WTC11 (cell line): ENCODE data around the gene TLNRD1. TPM values are rescaled to one million over a fixed set of nuclear protein-coding genes. Genes with fewer than 3 reads are reported as not detected.

Source experiments
- ATAC-seq: fragments of 200-7000 bp; cut with Tn5 transposase; 2 replicates; pipeline ENCODE4 v1.10.0; 2021; ENCODE audit warnings: mild to moderate bottlenecking, moderate library complexity
- CTCF ChIA-PET: fragments of 300-600 bp; sonication (Branson Sonifier 250); formaldehyde crosslinking; loops from one replicate; lab custom pipeline; 2021; ENCODE audit warnings: antibody characterized with exemption; lab: Charles Lee
- POLR2A ChIA-PET: fragments of 350-600 bp; sonication (Branson Sonifier 250); formaldehyde crosslinking; loops from one replicate; lab custom pipeline; 2021; ENCODE audit warnings: antibody characterized with exemption; lab: Charles Lee
- DNase-seq: peaks from one replicate; pipeline ENCODE4 v3.0.0; 2021; ENCODE audit warnings: low spot score
- H3K27ac Mint-ChIP-seq: 2 replicates; pipeline ENCODE4 v1.8.0; 2021; ENCODE audit warnings: mixed read lengths
- H3K27me3 Mint-ChIP-seq: 2 replicates; pipeline ENCODE4 v1.8.0; 2021; ENCODE audit warnings: low read depth, mild to moderate bottlenecking, moderate library complexity, mixed read lengths
- H3K36me3 Mint-ChIP-seq: 2 replicates; pipeline ENCODE4 v1.8.0; 2021; ENCODE audit warnings: mixed read lengths
- H3K4me1 Mint-ChIP-seq: 2 replicates; pipeline ENCODE4 v1.8.0; 2022; ENCODE audit warnings: mixed read lengths
- H3K4me3 Mint-ChIP-seq: 2 replicates; pipeline ENCODE4 v1.8.0; 2021; ENCODE audit warnings: mild to moderate bottlenecking, moderate library complexity, mixed read lengths
- H3K9me3 Mint-ChIP-seq: 2 replicates; pipeline ENCODE4 v1.8.0; 2021; ENCODE audit warnings: mixed read lengths
- EMX1 ChIP-seq: fragments of 250-450 bp; sonication (Bioruptor Pico); IDR thresholded peaks from 2 replicates; pipeline ENCODE4 v1.8.0; 2021; ENCODE audit warnings: mild to moderate bottlenecking
- ETV6 ChIP-seq: sonication (generic); formaldehyde crosslinking; IDR thresholded peaks from 2 replicates; pipeline ENCODE4 v1.8.1; 2022; ENCODE audit warnings: mild to moderate bottlenecking, missing genetic modification reagents
- GRHL2 ChIP-seq: fragments of 250-450 bp; sonication (Bioruptor Pico); IDR thresholded peaks from 2 replicates; pipeline ENCODE4 v1.8.0; 2022; ENCODE audit warnings: mild to moderate bottlenecking, moderate library complexity; ENCODE audit not compliant: insufficient replicate concordance, severe bottlenecking
- HMGA2 ChIP-seq: fragments of 250-450 bp; sonication (Bioruptor Pico); IDR thresholded peaks from 2 replicates; pipeline ENCODE4 v1.4.0; 2021; ENCODE audit warnings: mild to moderate bottlenecking, moderate library complexity
- MXD4 ChIP-seq: fragments of 250-450 bp; sonication (Bioruptor Pico); IDR thresholded peaks from 2 replicates; pipeline ENCODE4 v1.8.0; 2021; ENCODE audit warnings: mild to moderate bottlenecking, moderate library complexity, borderline replicate concordance
- MYBL2 ChIP-seq: sonication (generic); formaldehyde crosslinking; IDR thresholded peaks from 2 replicates; pipeline ENCODE4 v1.8.1; 2023; ENCODE audit warnings: mild to moderate bottlenecking, moderate library complexity, missing genetic modification reagents
- NFATC4 ChIP-seq: fragments of 250-450 bp; sonication (Bioruptor Pico); IDR thresholded peaks from 2 replicates; pipeline ENCODE4 v1.9.0; 2021; ENCODE audit warnings: mild to moderate bottlenecking
- RORB ChIP-seq: fragments of 250-450 bp; sonication (Bioruptor Pico); IDR thresholded peaks from 2 replicates; pipeline ENCODE4 v1.9.0; 2021; ENCODE audit warnings: mild to moderate bottlenecking
- TCF7 ChIP-seq: sonication (generic); formaldehyde crosslinking; IDR thresholded peaks from 2 replicates; pipeline ENCODE4 v1.8.0; 2022; ENCODE audit warnings: mild to moderate bottlenecking, low read depth, missing genetic modification reagents, moderate library complexity
- TEAD1 ChIP-seq: sonication (generic); formaldehyde crosslinking; IDR thresholded peaks from 2 replicates; pipeline ENCODE4 v1.8.0; 2022; ENCODE audit warnings: mild to moderate bottlenecking, missing genetic modification reagents
- TEAD4 ChIP-seq: sonication (generic); formaldehyde crosslinking; IDR thresholded peaks from 2 replicates; pipeline ENCODE4 v1.8.0; 2022; ENCODE audit warnings: mild to moderate bottlenecking, missing genetic modification reagents
- ZNF232 ChIP-seq: sonication (generic); formaldehyde crosslinking; IDR thresholded peaks from 2 replicates; pipeline ENCODE4 v1.8.0; 2022; ENCODE audit warnings: mild to moderate bottlenecking, missing genetic modification reagents
- ZNF423 ChIP-seq: fragments of 250-450 bp; sonication (Bioruptor Pico); IDR thresholded peaks from 2 replicates; pipeline ENCODE4 v2.1.2; 2022; ENCODE audit warnings: mild to moderate bottlenecking, moderate library complexity
- ZNF671 ChIP-seq: fragments of 250-450 bp; sonication (Bioruptor Pico); IDR thresholded peaks from 2 replicates; pipeline ENCODE4 v1.8.0; 2021; ENCODE audit warnings: mild to moderate bottlenecking
- total RNA-seq: library from RNA; stranded (reverse); gene quantifications from 3 replicates; pipeline ENCODE4 v1.2.3, GENCODE V29; 2021
- TF ChIP-seq, protein P1 (sequence below): sonication (generic); formaldehyde crosslinking; IDR thresholded peaks from 2 replicates; pipeline ENCODE4 v1.8.0; 2022; ENCODE audit warnings: missing genetic modification reagents
- TF ChIP-seq, protein P2 (sequence below): sonication (generic); formaldehyde crosslinking; IDR thresholded peaks from 2 replicates; pipeline ENCODE4 v1.8.1; 2023; ENCODE audit warnings: mild to moderate bottlenecking, missing genetic modification reagents, borderline replicate concordance
- TF ChIP-seq, protein P3 (sequence below): sonication (generic); formaldehyde crosslinking; IDR thresholded peaks from 2 replicates; pipeline ENCODE4 v1.8.1; 2023; ENCODE audit warnings: mild to moderate bottlenecking, missing genetic modification reagents
- TF ChIP-seq, protein P4 (sequence below): sonication (generic); formaldehyde crosslinking; IDR thresholded peaks from 2 replicates; pipeline ENCODE4 v1.8.0; 2023; ENCODE audit warnings: missing genetic modification reagents
- TF ChIP-seq, protein P5 (sequence below): fragments of 250-450 bp; sonication (Bioruptor Pico); IDR thresholded peaks from 2 replicates; pipeline ENCODE4 v1.9.0; 2021; ENCODE audit warnings: moderate library complexity, mild to moderate bottlenecking, inconsistent platforms, borderline replicate concordance

The TLNRD1 gene
- total RNA-seq, 1 experiment from 2014 or later, result 26.7 TPM

DNA sequence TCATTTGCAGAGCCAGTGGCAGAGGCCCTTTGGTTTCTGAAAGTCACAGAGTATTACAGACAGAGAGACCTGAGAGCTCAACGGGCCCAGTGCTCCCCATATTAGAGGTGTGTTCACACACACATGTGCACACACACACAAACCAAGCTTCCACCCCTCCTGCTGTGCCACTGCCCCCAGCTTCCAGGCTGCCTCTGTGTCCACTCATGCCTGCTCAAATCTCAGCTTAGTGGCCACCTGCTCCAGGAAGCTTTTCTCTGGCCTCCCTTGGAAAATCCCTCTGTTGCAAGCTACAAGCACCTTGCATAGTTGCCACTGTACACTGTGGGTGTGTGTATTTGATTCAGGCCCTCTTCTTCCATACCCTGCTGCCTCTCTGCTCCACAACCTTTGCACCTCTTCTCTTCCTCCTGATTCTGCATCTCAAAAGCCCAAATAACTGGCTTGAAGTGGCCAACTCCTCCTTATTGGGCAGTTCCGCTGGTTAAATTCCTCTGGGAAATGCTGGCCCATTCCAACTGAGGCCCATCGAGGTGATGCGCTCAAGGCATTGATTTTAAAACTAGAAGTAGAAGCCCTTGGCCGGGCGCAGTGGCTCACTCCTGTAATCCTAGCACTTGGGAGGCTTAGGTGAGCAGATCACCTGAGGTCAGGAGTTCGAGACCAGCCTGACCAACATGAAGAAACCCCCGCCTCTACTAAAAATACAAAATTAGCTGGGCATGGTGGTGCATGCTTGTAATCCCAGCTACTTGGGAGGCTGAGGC lies 34.1 kb upstream of the TLNRD1 start (continued):
- TF ChIP-seq, protein P1, sequence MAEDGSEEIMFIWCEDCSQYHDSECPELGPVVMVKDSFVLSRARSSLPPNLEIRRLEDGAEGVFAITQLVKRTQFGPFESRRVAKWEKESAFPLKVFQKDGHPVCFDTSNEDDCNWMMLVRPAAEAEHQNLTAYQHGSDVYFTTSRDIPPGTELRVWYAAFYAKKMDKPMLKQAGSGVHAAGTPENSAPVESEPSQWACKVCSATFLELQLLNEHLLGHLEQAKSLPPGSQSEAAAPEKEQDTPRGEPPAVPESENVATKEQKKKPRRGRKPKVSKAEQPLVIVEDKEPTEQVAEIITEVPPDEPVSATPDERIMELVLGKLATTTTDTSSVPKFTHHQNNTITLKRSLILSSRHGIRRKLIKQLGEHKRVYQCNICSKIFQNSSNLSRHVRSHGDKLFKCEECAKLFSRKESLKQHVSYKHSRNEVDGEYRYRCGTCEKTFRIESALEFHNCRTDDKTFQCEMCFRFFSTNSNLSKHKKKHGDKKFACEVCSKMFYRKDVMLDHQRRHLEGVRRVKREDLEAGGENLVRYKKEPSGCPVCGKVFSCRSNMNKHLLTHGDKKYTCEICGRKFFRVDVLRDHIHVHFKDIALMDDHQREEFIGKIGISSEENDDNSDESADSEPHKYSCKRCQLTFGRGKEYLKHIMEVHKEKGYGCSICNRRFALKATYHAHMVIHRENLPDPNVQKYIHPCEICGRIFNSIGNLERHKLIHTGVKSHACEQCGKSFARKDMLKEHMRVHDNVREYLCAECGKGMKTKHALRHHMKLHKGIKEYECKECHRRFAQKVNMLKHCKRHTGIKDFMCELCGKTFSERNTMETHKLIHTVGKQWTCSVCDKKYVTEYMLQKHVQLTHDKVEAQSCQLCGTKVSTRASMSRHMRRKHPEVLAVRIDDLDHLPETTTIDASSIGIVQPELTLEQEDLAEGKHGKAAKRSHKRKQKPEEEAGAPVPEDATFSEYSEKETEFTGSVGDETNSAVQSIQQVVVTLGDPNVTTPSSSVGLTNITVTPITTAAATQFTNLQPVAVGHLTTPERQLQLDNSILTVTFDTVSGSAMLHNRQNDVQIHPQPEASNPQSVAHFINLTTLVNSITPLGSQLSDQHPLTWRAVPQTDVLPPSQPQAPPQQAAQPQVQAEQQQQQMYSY (CRISPR knock-in tag), result no peak
- no peak for TF ChIP-seq MYBL2 (CRISPR knock-in tag)
- no peak for TF ChIP-seq ZNF423

DNA sequence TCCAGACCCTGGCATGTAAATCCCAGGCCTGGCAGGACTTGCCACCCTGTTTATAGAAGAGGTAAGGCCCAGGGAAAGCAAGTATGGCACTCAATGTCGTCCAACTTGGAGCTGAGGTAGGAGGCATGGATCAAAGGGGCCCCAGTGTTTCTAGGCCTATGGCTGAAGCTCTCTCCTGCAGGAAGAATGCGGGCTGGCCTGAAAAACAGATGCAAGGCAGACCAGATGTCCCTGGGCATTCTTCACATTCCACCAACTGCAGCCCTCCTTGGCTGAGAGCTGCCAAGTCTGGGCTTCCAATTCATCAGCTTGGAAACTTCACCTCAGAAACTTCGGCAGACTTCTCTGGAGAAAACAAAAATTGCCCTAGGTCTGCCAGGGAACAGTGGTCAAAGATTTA lies 33.3 kb upstream of the TLNRD1 start:
- Mint-ChIP-seq H3K36me3 (peaks cover 41% of the 10 kb centered on the region), H3K9me3 (peaks cover 17% of the 10 kb centered on the region), H3K4me3 (no peak overlapping the region; the same call in 1 of the 2 replicates), H3K27ac (peak overlapping the region; percentile 80), H3K27me3 (no peaks in the 10 kb centered on the region), H3K4me1 (peaks cover 54% of the 10 kb centered on the region)
- ChIA-PET CTCF (interaction anchor here (0.5 to 4.8 kb wide), 19 partner anchors 10 to 516 kb away, joined by 3 to 39 read pairs (median 5); partner anchors contain the start of genes CEMIP and TLNRD1), POLR2A (interaction anchor here (0.6 to 1.5 kb wide), 2 partner anchors 10 to 388 kb away, joined by 3 to 5 read pairs; no protein-coding TSS in a partner anchor)
- peak; percentile 71 for DNase-seq
- TF ChIP-seq RORB (CRISPR knock-in tag), result no peak
- peak; percentile 39; the same call in 1 of the 2 replicates for TF ChIP-seq TEAD1 (CRISPR knock-in tag)
- no peak for TF ChIP-seq ETV6 (CRISPR knock-in tag)
- TF ChIP-seq TEAD4, result peak; percentile 59; the same call in 1 of the 2 replicates
- TF ChIP-seq, protein P2, sequence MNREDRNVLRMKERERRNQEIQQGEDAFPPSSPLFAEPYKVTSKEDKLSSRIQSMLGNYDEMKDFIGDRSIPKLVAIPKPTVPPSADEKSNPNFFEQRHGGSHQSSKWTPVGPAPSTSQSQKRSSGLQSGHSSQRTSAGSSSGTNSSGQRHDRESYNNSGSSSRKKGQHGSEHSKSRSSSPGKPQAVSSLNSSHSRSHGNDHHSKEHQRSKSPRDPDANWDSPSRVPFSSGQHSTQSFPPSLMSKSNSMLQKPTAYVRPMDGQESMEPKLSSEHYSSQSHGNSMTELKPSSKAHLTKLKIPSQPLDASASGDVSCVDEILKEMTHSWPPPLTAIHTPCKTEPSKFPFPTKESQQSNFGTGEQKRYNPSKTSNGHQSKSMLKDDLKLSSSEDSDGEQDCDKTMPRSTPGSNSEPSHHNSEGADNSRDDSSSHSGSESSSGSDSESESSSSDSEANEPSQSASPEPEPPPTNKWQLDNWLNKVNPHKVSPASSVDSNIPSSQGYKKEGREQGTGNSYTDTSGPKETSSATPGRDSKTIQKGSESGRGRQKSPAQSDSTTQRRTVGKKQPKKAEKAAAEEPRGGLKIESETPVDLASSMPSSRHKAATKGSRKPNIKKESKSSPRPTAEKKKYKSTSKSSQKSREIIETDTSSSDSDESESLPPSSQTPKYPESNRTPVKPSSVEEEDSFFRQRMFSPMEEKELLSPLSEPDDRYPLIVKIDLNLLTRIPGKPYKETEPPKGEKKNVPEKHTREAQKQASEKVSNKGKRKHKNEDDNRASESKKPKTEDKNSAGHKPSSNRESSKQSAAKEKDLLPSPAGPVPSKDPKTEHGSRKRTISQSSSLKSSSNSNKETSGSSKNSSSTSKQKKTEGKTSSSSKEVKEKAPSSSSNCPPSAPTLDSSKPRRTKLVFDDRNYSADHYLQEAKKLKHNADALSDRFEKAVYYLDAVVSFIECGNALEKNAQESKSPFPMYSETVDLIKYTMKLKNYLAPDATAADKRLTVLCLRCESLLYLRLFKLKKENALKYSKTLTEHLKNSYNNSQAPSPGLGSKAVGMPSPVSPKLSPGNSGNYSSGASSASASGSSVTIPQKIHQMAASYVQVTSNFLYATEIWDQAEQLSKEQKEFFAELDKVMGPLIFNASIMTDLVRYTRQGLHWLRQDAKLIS (CRISPR knock-in tag), result no peak
- TF ChIP-seq ZNF232 (CRISPR knock-in tag), result no peak
- no peak for TF ChIP-seq NFATC4 (CRISPR knock-in tag)
- ATAC-seq, result peak; percentile 89

DNA sequence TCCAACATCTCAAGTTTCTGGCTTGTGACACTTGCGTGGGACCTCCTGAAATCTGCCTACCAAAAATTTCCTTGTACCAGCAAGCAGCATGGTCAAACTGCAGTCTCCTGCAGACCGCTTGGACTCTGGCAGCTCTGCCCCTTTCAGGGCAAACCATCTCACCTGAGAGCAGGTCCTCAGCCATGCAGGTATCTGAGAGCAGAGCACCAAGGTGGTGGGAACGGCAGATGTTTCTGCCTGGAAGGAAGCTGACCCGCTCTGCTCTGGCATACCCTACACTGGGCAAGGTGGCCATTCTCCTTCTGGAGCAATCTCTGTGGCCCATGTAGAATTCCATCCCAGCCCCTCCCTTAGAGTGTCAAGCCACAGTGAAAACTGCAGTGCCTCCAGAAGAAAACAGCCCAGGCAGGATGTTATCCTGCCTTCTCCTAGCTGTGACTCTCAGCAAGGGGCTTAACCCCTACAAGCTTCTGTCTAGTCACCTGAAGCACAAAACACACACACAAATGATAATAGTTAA lies 32.7 kb upstream of the TLNRD1 start:
- DNase-seq (no peak), ATAC-seq (no peak)
- Mint-ChIP-seq H3K27ac (peak overlapping the region; percentile 80), H3K9me3 (peaks cover 17% of the 10 kb centered on the region), H3K36me3 (peaks cover 42% of the 10 kb centered on the region), H3K27me3 (no peaks in the 10 kb centered on the region), H3K4me3 (no peak overlapping the region)
- CTCF ChIA-PET, result interaction anchor here (0.5 to 4.8 kb wide), 18 partner anchors 9 to 517 kb away, joined by 3 to 39 read pairs (median 6); partner anchors contain the start of genes CEMIP and TLNRD1
- no peak for TF ChIP-seq GRHL2 (CRISPR knock-in tag)
- TF ChIP-seq, all 79 proteins: peak for 0
- POLR2A ChIA-PET, result interaction anchor here (0.6 to 1.5 kb wide), 2 partner anchors 11 to 388 kb away, joined by 3 to 5 read pairs; no protein-coding TSS in a partner anchor
- peaks cover 52% of the 10 kb centered on the region for H3K4me1 Mint-ChIP-seq

DNA sequence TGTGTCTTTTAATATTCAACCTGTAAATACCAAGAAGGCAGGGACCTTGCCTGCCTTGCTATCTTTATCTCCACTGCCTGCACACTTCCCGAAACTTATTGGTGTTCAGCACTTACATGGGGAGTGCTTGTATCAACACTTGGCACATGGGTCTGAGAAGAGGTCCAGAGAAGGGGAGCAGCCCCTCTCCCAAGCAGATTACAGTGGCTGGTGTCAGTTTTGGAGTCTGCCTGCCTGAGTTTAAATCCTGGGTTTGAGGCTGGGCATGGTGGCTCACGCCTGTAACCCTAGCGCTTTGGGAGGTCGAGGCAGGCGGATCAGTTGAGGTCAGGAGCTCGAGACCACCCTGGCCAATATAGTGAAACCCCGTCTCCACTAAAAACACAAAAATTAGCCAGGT lies 31.4 kb upstream of the TLNRD1 start:
- H3K27ac Mint-ChIP-seq, result no peak overlapping the region; the same call in 1 of the 2 replicates
- DNase-seq (no peak), ATAC-seq (no peak)
- ChIA-PET CTCF (interaction anchor here (0.5 to 4.8 kb wide), 39 partner anchors 8 to 909 kb away, joined by 3 to 48 read pairs (median 5); partner anchors contain the start of genes ABHD17C and CEMIP), POLR2A (no interaction called here)
- H3K9me3 Mint-ChIP-seq, result peaks cover 12% of the 10 kb centered on the region
- H3K4me1 Mint-ChIP-seq, result peaks cover 59% of the 10 kb centered on the region
- H3K4me3 Mint-ChIP-seq, result no peak overlapping the region
- peaks cover 37% of the 10 kb centered on the region for H3K36me3 Mint-ChIP-seq
- no peaks in the 10 kb centered on the region for H3K27me3 Mint-ChIP-seq
- TF ChIP-seq, protein P3, sequence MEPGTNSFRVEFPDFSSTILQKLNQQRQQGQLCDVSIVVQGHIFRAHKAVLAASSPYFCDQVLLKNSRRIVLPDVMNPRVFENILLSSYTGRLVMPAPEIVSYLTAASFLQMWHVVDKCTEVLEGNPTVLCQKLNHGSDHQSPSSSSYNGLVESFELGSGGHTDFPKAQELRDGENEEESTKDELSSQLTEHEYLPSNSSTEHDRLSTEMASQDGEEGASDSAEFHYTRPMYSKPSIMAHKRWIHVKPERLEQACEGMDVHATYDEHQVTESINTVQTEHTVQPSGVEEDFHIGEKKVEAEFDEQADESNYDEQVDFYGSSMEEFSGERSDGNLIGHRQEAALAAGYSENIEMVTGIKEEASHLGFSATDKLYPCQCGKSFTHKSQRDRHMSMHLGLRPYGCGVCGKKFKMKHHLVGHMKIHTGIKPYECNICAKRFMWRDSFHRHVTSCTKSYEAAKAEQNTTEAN, result no peak
- TF ChIP-seq, protein P4, sequence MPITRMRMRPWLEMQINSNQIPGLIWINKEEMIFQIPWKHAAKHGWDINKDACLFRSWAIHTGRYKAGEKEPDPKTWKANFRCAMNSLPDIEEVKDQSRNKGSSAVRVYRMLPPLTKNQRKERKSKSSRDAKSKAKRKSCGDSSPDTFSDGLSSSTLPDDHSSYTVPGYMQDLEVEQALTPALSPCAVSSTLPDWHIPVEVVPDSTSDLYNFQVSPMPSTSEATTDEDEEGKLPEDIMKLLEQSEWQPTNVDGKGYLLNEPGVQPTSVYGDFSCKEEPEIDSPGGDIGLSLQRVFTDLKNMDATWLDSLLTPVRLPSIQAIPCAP (CRISPR knock-in tag), result no peak
- TF ChIP-seq NFATC4 (CRISPR knock-in tag) (no peak), MXD4 (CRISPR knock-in tag) (no peak), EMX1 (CRISPR knock-in tag) (no peak), HMGA2 (CRISPR knock-in tag) (no peak), ZNF671 (no peak), TCF7 (CRISPR knock-in tag) (no peak)
- TF ChIP-seq, protein P5, sequence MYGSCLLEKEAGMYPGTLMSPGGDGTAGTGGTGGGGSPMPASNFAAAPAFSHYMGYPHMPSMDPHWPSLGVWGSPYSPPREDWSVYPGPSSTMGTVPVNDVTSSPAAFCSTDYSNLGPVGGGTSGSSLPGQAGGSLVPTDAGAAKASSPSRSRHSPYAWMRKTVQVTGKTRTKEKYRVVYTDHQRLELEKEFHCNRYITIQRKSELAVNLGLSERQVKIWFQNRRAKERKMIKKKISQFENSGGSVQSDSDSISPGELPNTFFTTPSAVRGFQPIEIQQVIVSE (CRISPR knock-in tag), result no peak
